Measurements from ENCODE around the gene MYBPC1.

MYBPC1 gene

DNA sequence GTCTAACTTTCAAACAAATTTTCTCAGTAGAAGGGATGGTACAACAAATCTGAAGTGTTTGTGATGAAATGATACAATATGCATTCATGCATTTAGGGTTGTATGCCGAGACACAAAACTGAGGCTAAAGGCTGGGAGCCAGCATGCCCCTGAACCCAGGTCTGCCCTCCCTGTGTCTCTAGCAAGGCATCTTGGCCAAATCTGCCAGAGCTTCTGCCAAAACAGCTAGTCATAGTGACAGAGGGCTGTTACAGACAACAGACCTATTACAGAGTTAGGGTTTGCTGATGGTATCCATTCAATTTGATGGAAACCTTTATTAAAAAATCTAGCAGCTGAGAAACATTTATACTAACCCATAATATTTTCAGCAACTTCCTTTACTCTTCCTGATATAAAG, 91.4 kb downstream of the MYBPC1 start:
- Histone ChIP-seq H2BK15ac (ENCODE audit: low read length) (no peak overlapping the region), H2AFZ (ENCODE audit: low read length) (no peak overlapping the region), H3K4me1 (ENCODE audit: control insufficient read depth in 2 of 2, insufficient read depth in 1 of 2, low read depth in 1 of 2, low read length in 2 of 2) (no peaks in the 10 kb centered on the region), H3K4me3 (ENCODE audit: low read length in 2 of 2) (no peak overlapping the region), H2AK5ac (ENCODE audit: low read depth, low read length) (no peak overlapping the region), H3K18ac (ENCODE audit: low read length) (no peak overlapping the region), H4K91ac (ENCODE audit: low read depth, low read length, poor library complexity) (no peak overlapping the region), H4K8ac (ENCODE audit: low read depth, low read length) (no peak overlapping the region), H3K9me3 (replicated peaks in 1 of 2; ENCODE audit: control insufficient read depth in 2 of 2, insufficient read depth in 1 of 2, low read depth in 1 of 2, low read length in 2 of 2) (no peaks in the 10 kb centered on the region), H3K4ac (ENCODE audit: low read length) (no peak overlapping the region), H2BK12ac (ENCODE audit: low read length) (no peak overlapping the region), H3K14ac (ENCODE audit: low read length) (no peak overlapping the region), H3K36me3 (replicated peaks in 1 of 2; ENCODE audit: control insufficient read depth in 2 of 2, insufficient read depth in 2 of 2, low read length in 2 of 2) (no peaks in the 10 kb centered on the region), H3K4me2 (ENCODE audit: insufficient read depth, low read length, poor library complexity, severe bottlenecking) (no peak overlapping the region), H3K23ac (ENCODE audit: low read depth, low read length, poor library complexity) (no peak overlapping the region), H2BK120ac (ENCODE audit: low read depth, low read length) (no peak overlapping the region), H2BK5ac (ENCODE audit: low read length) (no peak overlapping the region), H3K27ac (replicated peaks; ENCODE audit: low read length) (no peak overlapping the region), H3K79me1 (ENCODE audit: low read depth, low read length) (no peaks in the 10 kb centered on the region), H3K27me3 (ENCODE audit: control insufficient read depth in 3 of 3, insufficient read depth in 3 of 3, low read depth in 1 of 3, low read length in 3 of 3) (no peaks in the 10 kb centered on the region), H3K9ac (ENCODE audit: low read depth, low read length, poor library complexity) (no peak overlapping the region)
- no CpG with 5 or more reads among the region's 1 CpG for WGBS, 2 donors (ENCODE audit: extremely low coverage in 2 of 2, insufficient read length in 2 of 2, insufficient replicate concordance in 1 of 2)
- DNase-seq (ENCODE audit: low spot score), result no peak

DNA sequence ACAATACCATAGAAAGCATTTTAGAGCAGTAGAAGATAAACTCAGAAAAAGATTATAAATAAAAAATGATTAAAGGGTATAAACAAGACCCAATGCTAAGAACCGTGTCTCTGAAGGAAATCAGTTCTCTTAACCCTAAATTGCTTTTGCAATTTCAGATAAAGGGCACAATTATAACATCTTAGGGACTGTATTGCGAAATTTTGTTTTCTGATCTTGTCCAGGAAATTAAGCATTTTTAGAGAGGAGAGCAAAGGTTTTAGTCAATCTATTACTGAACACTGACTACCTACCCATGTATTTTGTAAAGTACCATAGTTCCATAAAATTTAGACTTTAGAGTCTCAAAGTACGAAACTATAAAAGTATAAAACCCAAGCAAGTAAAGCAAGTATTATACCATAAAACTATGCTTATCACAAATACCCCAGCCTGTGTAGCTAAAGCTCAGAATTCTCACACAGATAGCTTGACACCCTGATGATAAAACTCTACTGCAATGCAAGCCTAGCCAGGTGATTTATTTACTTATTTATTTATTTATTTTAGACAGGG, 95.8 kb downstream of the MYBPC1 start:
- H2BK12ac ChIP-seq (ENCODE audit: low read length), result no peak overlapping the region
- no peak overlapping the region for H3K23ac ChIP-seq (ENCODE audit: low read depth, low read length, poor library complexity)
- no peak overlapping the region for H3K27ac ChIP-seq (replicated peaks; ENCODE audit: low read length)
- no peak for DNase-seq (ENCODE audit: low spot score)
- H3K79me1 ChIP-seq (ENCODE audit: low read depth, low read length), result no peaks in the 10 kb centered on the region
- H2BK5ac ChIP-seq (ENCODE audit: low read length), result no peak overlapping the region
- no peak overlapping the region for H3K4ac ChIP-seq (ENCODE audit: low read length)
- no peak overlapping the region for H3K4me2 ChIP-seq (ENCODE audit: insufficient read depth, low read length, poor library complexity, severe bottlenecking)
- no peak overlapping the region for H3K18ac ChIP-seq (ENCODE audit: low read length)
- no peaks in the 10 kb centered on the region for H3K36me3 ChIP-seq (replicated peaks in 1 of 2; ENCODE audit: control insufficient read depth in 2 of 2, insufficient read depth in 2 of 2, low read length in 2 of 2)
- no peak overlapping the region for H3K14ac ChIP-seq (ENCODE audit: low read length)
- H2BK120ac ChIP-seq (ENCODE audit: low read depth, low read length), result no peak overlapping the region
- no peak overlapping the region for H2AFZ ChIP-seq (ENCODE audit: low read length)
- H3K4me3 ChIP-seq (ENCODE audit: low read length in 2 of 2), result no peak overlapping the region
- H3K27me3 ChIP-seq (ENCODE audit: control insufficient read depth in 3 of 3, insufficient read depth in 3 of 3, low read depth in 1 of 3, low read length in 3 of 3), result peaks cover 0 to 10% (median 5%) of the 10 kb centered on the region in 3 experiments
- no peak overlapping the region for H4K91ac ChIP-seq (ENCODE audit: low read depth, low read length, poor library complexity)
- H3K9me3 ChIP-seq (replicated peaks in 1 of 2; ENCODE audit: control insufficient read depth in 2 of 2, insufficient read depth in 1 of 2, low read depth in 1 of 2, low read length in 2 of 2), result peaks cover 0 to 4% of the 10 kb centered on the region in 2 donors
- H2AK5ac ChIP-seq (ENCODE audit: low read depth, low read length), result no peak overlapping the region
- H4K8ac ChIP-seq (ENCODE audit: low read depth, low read length), result no peak overlapping the region
- whole genome bisulfite sequencing, 2 donors (ENCODE audit: extremely low coverage in 2 of 2, insufficient read length in 2 of 2, insufficient replicate concordance in 1 of 2), result no CpG with 5 or more reads among the region's 3 CpGs
- no peak overlapping the region for H2BK15ac ChIP-seq (ENCODE audit: low read length)
- no peaks in the 10 kb centered on the region for H3K4me1 ChIP-seq (ENCODE audit: control insufficient read depth in 2 of 2, insufficient read depth in 1 of 2, low read depth in 1 of 2, low read length in 2 of 2)
- no peak overlapping the region for H3K9ac ChIP-seq (ENCODE audit: low read depth, low read length, poor library complexity)

DNA sequence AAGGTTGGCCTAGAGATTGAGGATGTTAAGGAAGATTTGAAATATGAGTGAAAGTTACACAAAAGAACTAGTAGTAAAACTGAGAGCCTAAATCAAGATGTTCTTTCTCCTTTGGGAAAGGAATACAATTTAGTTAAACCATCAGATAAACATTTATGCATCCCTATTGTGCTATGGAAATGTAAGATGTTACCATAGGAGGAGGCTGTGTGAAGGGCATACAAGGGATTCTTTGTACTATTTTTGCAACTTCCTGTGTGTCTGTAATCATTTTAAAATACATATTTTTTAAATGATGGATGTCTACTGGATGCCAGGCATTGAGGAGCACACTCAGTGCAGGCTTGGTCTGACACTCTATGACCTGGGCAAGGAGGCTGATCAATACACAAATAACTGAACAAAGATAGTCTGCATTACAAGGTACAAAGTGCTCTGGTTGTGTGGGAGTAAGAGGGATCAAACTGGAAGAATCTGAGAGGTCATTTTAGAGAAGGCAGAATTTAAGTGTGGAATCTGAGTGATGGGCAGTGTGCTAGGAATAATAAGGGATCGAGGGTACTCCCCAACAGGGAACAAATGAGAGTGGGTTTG, 96.8 kb downstream of the MYBPC1 start:
- H3K4me1 ChIP-seq (ENCODE audit: control insufficient read depth in 2 of 2, insufficient read depth in 1 of 2, low read depth in 1 of 2, low read length in 2 of 2), result peaks cover 0 to under 1% of the 10 kb centered on the region in 2 donors
- H2AFZ ChIP-seq (ENCODE audit: low read length), result no peak overlapping the region
- H3K27me3 ChIP-seq (ENCODE audit: control insufficient read depth in 3 of 3, insufficient read depth in 3 of 3, low read depth in 1 of 3, low read length in 3 of 3), result peaks cover 0 to 20% (median 13%) of the 10 kb centered on the region in 3 experiments
- DNase-seq (ENCODE audit: low spot score), result no peak
- no peak overlapping the region for H3K23ac ChIP-seq (ENCODE audit: low read depth, low read length, poor library complexity)
- H3K36me3 ChIP-seq (replicated peaks in 1 of 2; ENCODE audit: control insufficient read depth in 2 of 2, insufficient read depth in 2 of 2, low read length in 2 of 2), result no peaks in the 10 kb centered on the region
- no peak overlapping the region for H4K91ac ChIP-seq (ENCODE audit: low read depth, low read length, poor library complexity)
- no peak overlapping the region for H2BK120ac ChIP-seq (ENCODE audit: low read depth, low read length)
- H3K79me1 ChIP-seq (ENCODE audit: low read depth, low read length), result no peaks in the 10 kb centered on the region
- no CpG with 5 or more reads among the region's 1 CpG for WGBS, 2 donors (ENCODE audit: extremely low coverage in 2 of 2, insufficient read length in 2 of 2, insufficient replicate concordance in 1 of 2)
- H4K8ac ChIP-seq (ENCODE audit: low read depth, low read length), result no peak overlapping the region
- H3K18ac ChIP-seq (ENCODE audit: low read length), result no peak overlapping the region
- no peak overlapping the region for H3K14ac ChIP-seq (ENCODE audit: low read length)
- H3K9me3 ChIP-seq (replicated peaks in 1 of 2; ENCODE audit: control insufficient read depth in 2 of 2, insufficient read depth in 1 of 2, low read depth in 1 of 2, low read length in 2 of 2), result peaks cover 0 to 4% of the 10 kb centered on the region in 2 donors
- no peak overlapping the region for H2BK5ac ChIP-seq (ENCODE audit: low read length)
- no peak overlapping the region for H2AK5ac ChIP-seq (ENCODE audit: low read depth, low read length)
- H2BK15ac ChIP-seq (ENCODE audit: low read length), result no peak overlapping the region
- no peak overlapping the region for H3K9ac ChIP-seq (ENCODE audit: low read depth, low read length, poor library complexity)
- H3K4ac ChIP-seq (ENCODE audit: low read length), result no peak overlapping the region
- H3K4me3 ChIP-seq (ENCODE audit: low read length in 2 of 2), result no peak overlapping the region
- no peak overlapping the region for H3K4me2 ChIP-seq (ENCODE audit: insufficient read depth, low read length, poor library complexity, severe bottlenecking)
- H2BK12ac ChIP-seq (ENCODE audit: low read length), result no peak overlapping the region
- H3K27ac ChIP-seq (replicated peaks; ENCODE audit: low read length), result no peak overlapping the region

DNA sequence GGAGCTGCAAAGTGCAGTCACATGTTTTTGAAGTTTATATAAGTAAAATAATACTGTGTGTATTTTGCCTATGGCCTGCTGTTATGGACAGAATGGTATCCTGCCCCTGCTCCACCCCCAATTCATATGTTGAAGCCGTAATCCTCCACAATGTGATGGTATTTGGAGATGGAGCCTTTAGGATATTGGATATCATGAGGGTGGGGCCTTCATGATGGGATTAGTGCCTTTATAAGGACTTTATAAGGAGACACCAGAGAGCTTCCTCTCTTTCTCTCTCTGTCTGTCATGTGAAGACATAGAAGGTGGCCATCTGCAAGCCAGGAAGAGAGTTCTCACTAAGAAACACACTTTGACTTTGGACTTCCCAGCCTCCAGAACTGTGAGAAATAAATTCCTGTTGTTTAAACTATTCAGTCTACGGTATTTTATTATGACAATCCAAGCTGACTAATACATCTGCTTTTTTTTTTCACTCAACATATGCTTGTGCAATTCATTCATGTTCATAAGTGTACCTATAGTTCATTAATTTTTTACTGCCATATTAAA, 99.6 kb downstream of the MYBPC1 start:
- no CpG with 5 or more reads among the region's 2 CpGs for WGBS, 2 donors (ENCODE audit: extremely low coverage in 2 of 2, insufficient read length in 2 of 2, insufficient replicate concordance in 1 of 2)
- Histone ChIP-seq H2AK5ac (ENCODE audit: low read depth, low read length) (no peak overlapping the region), H3K4me1 (ENCODE audit: control insufficient read depth in 2 of 2, insufficient read depth in 1 of 2, low read depth in 1 of 2, low read length in 2 of 2) (peaks cover 0 to 2% of the 10 kb centered on the region in 2 donors), H2BK15ac (ENCODE audit: low read length) (no peak overlapping the region), H4K8ac (ENCODE audit: low read depth, low read length) (no peak overlapping the region), H2BK120ac (ENCODE audit: low read depth, low read length) (no peak overlapping the region), H3K4me2 (ENCODE audit: insufficient read depth, low read length, poor library complexity, severe bottlenecking) (no peak overlapping the region), H3K23ac (ENCODE audit: low read depth, low read length, poor library complexity) (no peak overlapping the region), H3K27ac (replicated peaks; ENCODE audit: low read length) (no peak overlapping the region), H2BK12ac (ENCODE audit: low read length) (no peak overlapping the region), H4K91ac (ENCODE audit: low read depth, low read length, poor library complexity) (no peak overlapping the region), H3K79me1 (ENCODE audit: low read depth, low read length) (peaks cover 2% of the 10 kb centered on the region), H3K36me3 (replicated peaks in 1 of 2; ENCODE audit: control insufficient read depth in 2 of 2, insufficient read depth in 2 of 2, low read length in 2 of 2) (no peaks in the 10 kb centered on the region), H3K9me3 (replicated peaks in 1 of 2; ENCODE audit: control insufficient read depth in 2 of 2, insufficient read depth in 1 of 2, low read depth in 1 of 2, low read length in 2 of 2) (peaks cover 0 to 4% of the 10 kb centered on the region in 2 donors), H3K4ac (ENCODE audit: low read length) (no peak overlapping the region), H3K18ac (ENCODE audit: low read length) (no peak overlapping the region), H3K4me3 (ENCODE audit: low read length in 2 of 2) (no peak overlapping the region), H2BK5ac (ENCODE audit: low read length) (no peak overlapping the region), H2AFZ (ENCODE audit: low read length) (no peak overlapping the region), H3K9ac (ENCODE audit: low read depth, low read length, poor library complexity) (no peak overlapping the region), H3K14ac (ENCODE audit: low read length) (no peak overlapping the region), H3K27me3 (ENCODE audit: control insufficient read depth in 3 of 3, insufficient read depth in 3 of 3, low read depth in 1 of 3, low read length in 3 of 3) (peaks cover 0 to 23% (median 22%) of the 10 kb centered on the region in 3 experiments)
- no peak for DNase-seq (ENCODE audit: low spot score)

Measured in neuronal stem cell (in vitro differentiated cells).